K562 (cell line): ENCODE measurements around the gene FIBP. TPM values are rescaled to one million over a fixed set of nuclear protein-coding genes. Genes with fewer than 3 reads are reported as not detected.

Source experiments
- ATAC-seq: fragments of 200-7000 bp; cut with Tn5 transposase; 3 replicates; pipeline ENCODE4 v1.9.1; 2020; ENCODE audit warnings: moderate library complexity
- BruUV-seq: library from RNA; stranded (reverse); fragments of 400-500 nt; replicated peaks from 2 replicates; lab custom pipeline; 2021; lab: Mats Ljungman, UMichigan
- CTCF ChIA-PET: fragments of 300-600 bp; formaldehyde crosslinking; extraction: SDS; loops from one replicate; lab custom pipeline; 2021; ENCODE audit warnings: low intra/inter-chr PET ratio; lab: Yijun Ruan, JAX
- POLR2A ChIA-PET: fragments of 300-600, 350-650 bp; sonication (Branson Sonifier 250); formaldehyde crosslinking; extraction: SDS; loops from one replicate; lab custom pipeline; 2021; ENCODE audit warnings: antibody characterized with exemption, inconsistent platforms; lab: Yijun Ruan, JAX
- DNase-seq, 4 experiments: peaks; one replicate each; pipeline versions ENCODE4 v3.0.0 to v3.0.0-alpha.2; 2011 to 2018; ENCODE audit warnings: low spot score in 3 of 4, mixed read lengths in 3 of 4; ENCODE audit errors: extremely low read depth in 1 of 4
- FAIRE-seq: peaks from 2 replicates; lab custom pipeline; 2011; peaks lifted over from hg19 to GRCh38; lab: Jason Lieb, UNC
- H2AFZ ChIP-seq: 2 replicates; pipeline ENCODE4 v1.6.0; 2011; ENCODE audit warnings: low read depth, low read length, control low read depth, inconsistent platforms
- H3K27ac ChIP-seq: fragments of 200-600 bp; 3 replicates; pipeline ENCODE4 v1.8.0; 2011; ENCODE audit warnings: low read depth, mild to moderate bottlenecking, control low read depth, inconsistent platforms, low read length, moderate library complexity, mixed read lengths; ENCODE audit errors: extremely low read depth
- H3K27me3 ChIP-seq, 2 experiments: fragments of 300-600 bp in 1 of 2; 2 replicates in 1 of 2; 3 replicates in 1 of 2; pipeline versions ENCODE4 v1.6.0 to v1.8.0; 2011; ENCODE audit warnings: inconsistent platforms in 2 of 2, low read length in 2 of 2, mild to moderate bottlenecking in 1 of 2, mixed read lengths in 1 of 2, moderate library complexity in 1 of 2; ENCODE audit not compliant: control insufficient read depth in 2 of 2, insufficient read depth in 2 of 2
- H3K36me3 ChIP-seq: fragments of 300-600 bp; 3 replicates; pipeline ENCODE4 v1.8.0; 2011; ENCODE audit warnings: mild to moderate bottlenecking, low read length, inconsistent platforms; ENCODE audit not compliant: control insufficient read depth, insufficient read depth
- H3K4me1 ChIP-seq, 2 experiments: fragments of 200-600 bp in 1 of 2; replicated peaks in 1 of 2; 2 replicates in 1 of 2; 3 replicates in 1 of 2; pipeline versions ENCODE4 v1.5.1 to v1.8.0; 2011; ENCODE audit warnings: inconsistent platforms in 2 of 2, low read length in 2 of 2, mild to moderate bottlenecking in 1 of 2, mixed read lengths in 1 of 2, moderate library complexity in 1 of 2; ENCODE audit not compliant: control insufficient read depth in 2 of 2, insufficient read depth in 2 of 2
- H3K4me2 ChIP-seq: 2 replicates; pipeline ENCODE4 v1.6.1; 2011; ENCODE audit warnings: low read length, control low read depth, inconsistent platforms, mixed read lengths; ENCODE audit not compliant: insufficient read depth
- H3K4me3 ChIP-seq: fragments of 200-600 bp; sonication (generic), shearing (Covaris generic); 2 replicates; pipeline ENCODE4 v1.5.1; 2016; ENCODE audit warnings: control low read depth, inconsistent platforms
- H3K79me2 ChIP-seq: fragments of 200-600 bp; 3 replicates; pipeline ENCODE4 v1.8.0; 2011; ENCODE audit warnings: low read length, inconsistent platforms; ENCODE audit not compliant: control insufficient read depth, insufficient read depth
- H3K9ac ChIP-seq, 2 experiments: 2 replicates each; pipeline versions ENCODE4 v1.6.0 to v1.6.1; 2011; ENCODE audit warnings: low read depth in 2 of 2, low read length in 2 of 2, control low read depth in 1 of 2, inconsistent platforms in 1 of 2, mild to moderate bottlenecking in 1 of 2, mixed read lengths in 1 of 2; ENCODE audit not compliant: insufficient read depth in 1 of 2
- H3K9me1 ChIP-seq: one replicate; pipeline ENCODE4 v1.6.0; 2011; ENCODE audit warnings: inconsistent platforms, mild to moderate bottlenecking, low read length, moderate library complexity; ENCODE audit not compliant: control insufficient read depth, insufficient read depth
- H3K9me3 ChIP-seq: replicated peaks from 2 replicates; pipeline ENCODE4 v1.5.1; 2011; ENCODE audit warnings: low read depth, low read length, inconsistent platforms; ENCODE audit not compliant: control insufficient read depth, insufficient read depth
- H4K20me1 ChIP-seq: replicated peaks from 2 replicates; pipeline ENCODE4 v1.6.1; 2011; ENCODE audit warnings: low read length, inconsistent platforms, mixed read lengths; ENCODE audit not compliant: control insufficient read depth, insufficient read depth
- CBFA2T2 ChIP-seq: fragments of 450-650 bp; conservative IDR thresholded peaks from 2 replicates; pipeline ENCODE4 v1.6.1; 2017; ENCODE audit warnings: mild to moderate bottlenecking
- POLR3G ChIP-seq: IDR thresholded peaks from 2 replicates; pipeline ENCODE4 v1.6.1; 2011; ENCODE audit not compliant: insufficient read length, insufficient replicate concordance; ENCODE audit errors: extremely low read depth
- RBFOX2 ChIP-seq: fragments of 200-400 bp; formaldehyde crosslinking; IDR thresholded peaks from 2 replicates; pipeline ENCODE4 v1.6.1; 2017; ENCODE audit warnings: low read depth, mild to moderate bottlenecking, low read length, moderate library complexity
- ZNF133 ChIP-seq: fragments of 250-450 bp; sonication (Bioruptor Pico); IDR thresholded peaks from 2 replicates; pipeline ENCODE4 v1.4.0; 2020; ENCODE audit warnings: mild to moderate bottlenecking
- ZNF165 ChIP-seq: fragments of 250-450 bp; sonication (Bioruptor Pico); IDR thresholded peaks from 2 replicates; pipeline ENCODE4 v1.4.0; 2020; ENCODE audit warnings: borderline replicate concordance
- ZNF175 ChIP-seq: fragments of 200-800 bp; sonication (Bioruptor generic); IDR thresholded peaks from 2 replicates; pipeline ENCODE4 v1.6.1; 2016; ENCODE audit warnings: low read depth, mild to moderate bottlenecking, missing genetic modification characterization, missing compliant biosample characterization
- ZNF717 ChIP-seq: fragments of 250-450 bp; sonication (Bioruptor Pico); IDR thresholded peaks from 2 replicates; pipeline ENCODE4 v1.5.0; 2021
- WGBS: fragments of 100-300 bp; shearing (Covaris generic); methylation state at CpG from one replicate; pipeline ENCODE4 v1.1.6; 2016; ENCODE audit warnings: low coverage, mixed read lengths; ENCODE audit not compliant: insufficient coverage; ENCODE audit errors: missing lambda C conversion rate; 5-methylcytosine and 5-hydroxymethylcytosine counted together
- in situ Hi-C: fragments of 300-500 bp; cut with MboI; formaldehyde crosslinking; loops from 4 replicates; pipeline ENCODE4 v1.15.0; 2018; ENCODE audit warnings: inconsistent platforms, mixed read lengths
- intact Hi-C: fragments of 100-400 bp; cut with micrococcal nuclease; formaldehyde crosslinking; loops from 2 replicates; pipeline ENCODE4 v1.14.2; 2022
- polyA plus RNA-seq, 8 experiments: library from polyadenylated mRNA; depleted of rRNA in 4 of 8; stranded (reverse) in 5 of 8; unstranded in 3 of 8; fragments of >200 nt; fragmentation: Nextera tagmentation in 2 of 8; fragmentation: Illumina TruSeq in 1 of 8; extraction: Ambion mirVana in 2 of 8; extraction: Trizol in 1 of 8; gene quantifications; 2 replicates each; pipeline versions ENCODE4 v1.2.1 to v1.2.3, GENCODE V29; 2011 to 2014; ENCODE audit warnings: inconsistent platforms in 1 of 8, missing spikeins in 1 of 8
- total RNA-seq, 7 experiments: library from RNA; depleted of rRNA in 6 of 7; stranded (reverse); fragments of >200 nt in 6 of 7; fragmentation: Illumina TruSeq in 2 of 7; extraction: Trizol in 2 of 7; gene quantifications; 2 replicates each; pipeline versions ENCODE4 v1.2.1 to v1.2.3, GENCODE V29; 2011 to 2021; ENCODE audit warnings: low replicate concordance in 1 of 7
- TF ChIP-seq, protein P1 (sequence below): fragments of 250-450 bp; sonication (Bioruptor Pico); IDR thresholded peaks from 2 replicates; pipeline ENCODE4 v1.8.0; 2022; ENCODE audit warnings: moderate library complexity, mild to moderate bottlenecking, inconsistent platforms
- TF ChIP-seq, protein P2 (sequence below), 2 experiments: IDR thresholded peaks in 1 of 2; conservative IDR thresholded peaks in 1 of 2; 2 replicates each; pipeline ENCODE4 v1.6.1; 2016; ENCODE audit warnings: low read depth in 2 of 2, mild to moderate bottlenecking in 1 of 2, missing compliant biosample characterization in 1 of 2, missing genetic modification characterization in 1 of 2, moderate library complexity in 1 of 2

FIBP gene
- total and polyA plus RNA-seq, 9 of the 15 experiments (the other 6 are each of a cell fraction or from before 2014, with no cell fraction given) = 41.2 to 79.2 (median 48.6) TPM

- H3K36me3 ChIP-seq = peaks cover 29% of the 10 kb centered on the region; the same call in 1 of the 3 replicates
- no peak overlapping the region for H3K4me3 ChIP-seq
- no peaks in the 10 kb centered on the region for H3K27me3 ChIP-seq
- no peak overlapping the region for H3K4me2 ChIP-seq
- no peaks in the 10 kb centered on the region for H3K9me1 ChIP-seq
- H3K9ac ChIP-seq = peak overlapping the region in 1 of 2 experiments; percentile 20; a peak in 1 of 4 replicates
- H3K4me1 ChIP-seq = peaks cover 11 to 43% of the 10 kb centered on the region in 2 experiments
- H3K9me3 ChIP-seq = no peaks in the 10 kb centered on the region
- TF ChIP-seq RBFOX2 = peak; percentile 38; the same call in 1 of the 2 replicates
- no peak for TF ChIP-seq ZNF133
- TF ChIP-seq, protein P1, sequence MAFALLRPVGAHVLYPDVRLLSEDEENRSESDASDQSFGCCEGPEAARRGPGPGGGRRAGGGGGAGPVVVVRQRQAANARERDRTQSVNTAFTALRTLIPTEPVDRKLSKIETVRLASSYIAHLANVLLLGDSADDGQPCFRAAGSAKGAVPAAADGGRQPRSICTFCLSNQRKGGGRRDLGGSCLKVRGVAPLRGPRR (CRISPR knock-in tag) = no peak
- H4K20me1 ChIP-seq = no peaks in the 10 kb centered on the region
- H3K79me2 ChIP-seq = peaks cover 29% of the 10 kb centered on the region
- intact Hi-C loops (no loop called here), in situ Hi-C loops (no loop called here)
- FAIRE-seq (no peak), ATAC-seq (no peak), DNase-seq (no peak)
- POLR2A ChIA-PET = interaction anchor here (0.6 to 1.9 kb wide), 3 partner anchors 10 to 31 kb away, joined by 3 to 13 read pairs (median 4); partner anchors contain the start of genes CCDC85B and FOSL1
- WGBS = 92% methylated on average over 7 of the region's 10 CpGs
- no TSS peak for BruUV-seq
- no peak overlapping the region for H3K27ac ChIP-seq
- H2AFZ ChIP-seq = no peak overlapping the region
- CTCF ChIA-PET = no interaction called here
Observed at GRCh38 chr11:65921876-65922275, 33.6 kb upstream of the FIBP start.

GRCh38 chr11:65921033-65921555 is 32.8 kb upstream of the FIBP start:
- H2AFZ ChIP-seq = no peak overlapping the region
- H3K4me2 ChIP-seq = no peak overlapping the region
- in situ Hi-C loops (no loop called here), intact Hi-C loops (no loop called here)
- no peak overlapping the region for H3K4me3 ChIP-seq
- peaks cover 15 to 51% of the 10 kb centered on the region in 2 experiments for H3K4me1 ChIP-seq
- H4K20me1 ChIP-seq = no peaks in the 10 kb centered on the region
- H3K27me3 ChIP-seq = no peaks in the 10 kb centered on the region
- no peak for DNase-seq
- 81% methylated on average over 5 of the region's 12 CpGs for WGBS
- ATAC-seq = no peak
- H3K27ac ChIP-seq = no peak overlapping the region
- peaks cover 31% of the 10 kb centered on the region for H3K79me2 ChIP-seq
- no peaks in the 10 kb centered on the region for H3K9me3 ChIP-seq
- FAIRE-seq = no peak
- H3K9me1 ChIP-seq = no peaks in the 10 kb centered on the region
- BruUV-seq = no TSS peak
- peak overlapping the region in 1 of 2 experiments; percentile 91; a peak in 1 of 4 replicates for H3K9ac ChIP-seq
- ChIA-PET CTCF (no interaction called here), POLR2A (interaction anchor here (1.3 to 1.9 kb wide), 2 partner anchors 21 to 30 kb away, joined by 4 to 13 read pairs; partner anchors contain the start of genes CCDC85B and FOSL1)
- H3K36me3 ChIP-seq = peaks cover 31% of the 10 kb centered on the region; the same call in 1 of the 3 replicates
- TF ChIP-seq, protein P2, sequence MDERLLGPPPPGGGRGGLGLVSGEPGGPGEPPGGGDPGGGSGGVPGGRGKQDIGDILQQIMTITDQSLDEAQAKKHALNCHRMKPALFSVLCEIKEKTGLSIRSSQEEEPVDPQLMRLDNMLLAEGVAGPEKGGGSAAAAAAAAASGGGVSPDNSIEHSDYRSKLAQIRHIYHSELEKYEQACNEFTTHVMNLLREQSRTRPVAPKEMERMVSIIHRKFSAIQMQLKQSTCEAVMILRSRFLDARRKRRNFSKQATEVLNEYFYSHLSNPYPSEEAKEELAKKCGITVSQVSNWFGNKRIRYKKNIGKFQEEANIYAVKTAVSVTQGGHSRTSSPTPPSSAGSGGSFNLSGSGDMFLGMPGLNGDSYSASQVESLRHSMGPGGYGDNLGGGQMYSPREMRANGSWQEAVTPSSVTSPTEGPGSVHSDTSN (CRISPR knock-in tag; IDR thresholded peaks at IDR 0.05; ENCODE audit: low read depth) = no peak
- TF ChIP-seq, protein P2 (tag; conservative IDR thresholded peaks at IDR 0.05; ENCODE audit: low read depth) = no peak
- TF ChIP-seq CBFA2T2 (no peak), POLR3G (no peak), ZNF717 (CRISPR knock-in tag) (no peak), ZNF165 (CRISPR knock-in tag) (no peak), ZNF175 (CRISPR knock-in tag) (no peak)
